Activated CD4-positive, alpha-beta memory T cell treated with anti-CD3 and anti-CD28 coated beads, Interleukin-2, amount 10 ng/mL, durations not matched to agents 7 days and 5 days (primary cell): Measurements from ENCODE around the gene GFM1. TPM values are rescaled to one million over a fixed set of nuclear protein-coding genes. Genes with fewer than 3 reads are reported as not detected.
A peak's percentile ranks its signal among the peaks of the same experiment; 100 is the strongest.

Source experiments
- CTCF ChIA-PET: fragments of 350-600 bp; sonication (Branson Sonifier 250); formaldehyde crosslinking; loops from one replicate; lab custom pipeline; 2021; ENCODE audit warnings: antibody characterized with exemption, inconsistent platforms; lab: Charles Lee
- POLR2A ChIA-PET: fragments of 350-600 bp; sonication (Branson Sonifier 250); formaldehyde crosslinking; loops from one replicate; lab custom pipeline; 2021; ENCODE audit warnings: antibody characterized with exemption; lab: Charles Lee
- DNase-seq: peaks from one replicate; pipeline ENCODE4 v3.0.0-alpha.2; 2020
- H3K27ac Mint-ChIP-seq: one replicate; pipeline ENCODE4 v1.8.0; 2021; ENCODE audit warnings: mild to moderate bottlenecking, mixed read lengths
- H3K27me3 Mint-ChIP-seq: one replicate; pipeline ENCODE4 v1.8.0; 2021; ENCODE audit warnings: mixed read lengths
- H3K36me3 Mint-ChIP-seq: one replicate; pipeline ENCODE4 v1.8.0; 2021; ENCODE audit warnings: low read depth, mixed read lengths
- H3K4me1 Mint-ChIP-seq: one replicate; pipeline ENCODE4 v1.8.0; 2021; ENCODE audit warnings: mixed read lengths
- H3K4me3 Mint-ChIP-seq: one replicate; pipeline ENCODE4 v1.8.0; 2021; ENCODE audit warnings: mild to moderate bottlenecking, mixed read lengths
- H3K9me3 Mint-ChIP-seq: one replicate; pipeline ENCODE4 v1.8.0; 2021; ENCODE audit warnings: mixed read lengths
- total RNA-seq, 2 experiments: library from RNA; stranded (reverse); gene quantifications; one replicate each; pipeline ENCODE4 v1.2.3, GENCODE V29; 2021

Gene GFM1
- total RNA-seq, 2 experiments from 2014 or later, result 32.4 TPM

DNA sequence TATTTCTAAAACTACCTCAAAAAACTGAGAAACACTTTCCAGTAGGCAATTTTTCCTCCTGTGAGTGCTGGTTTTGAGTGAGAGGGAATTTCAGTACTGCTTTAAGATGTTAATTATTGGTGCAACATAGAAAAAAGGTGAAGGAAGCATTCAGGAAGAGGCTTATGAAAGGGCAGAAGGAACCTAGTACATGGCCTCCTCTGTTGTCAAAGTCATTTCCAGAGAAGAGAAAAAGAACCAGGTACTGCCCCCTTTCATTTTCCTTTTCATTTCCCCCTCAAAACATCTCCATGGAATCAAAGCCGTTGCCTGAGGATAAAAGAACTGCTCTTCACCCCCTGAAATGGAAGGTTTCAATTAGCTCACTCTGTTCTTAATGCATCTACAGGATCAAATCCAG lies 68.1 kb downstream of the GFM1 start:
- no peaks in the 10 kb centered on the region for H3K27me3 Mint-ChIP-seq
- ChIA-PET POLR2A (no interaction called here), CTCF (interaction anchor here (1.5 kb wide), 2 partner anchors 14 to 15 kb away, joined by 3 to 4 read pairs; no protein-coding TSS in a partner anchor)
- H3K27ac Mint-ChIP-seq, result no peak overlapping the region
- no peak for DNase-seq
- peaks cover 21% of the 10 kb centered on the region for H3K36me3 Mint-ChIP-seq
- H3K4me3 Mint-ChIP-seq, result no peak overlapping the region
- H3K4me1 Mint-ChIP-seq, result peaks cover 15% of the 10 kb centered on the region
- H3K9me3 Mint-ChIP-seq, result no peaks in the 10 kb centered on the region

DNA sequence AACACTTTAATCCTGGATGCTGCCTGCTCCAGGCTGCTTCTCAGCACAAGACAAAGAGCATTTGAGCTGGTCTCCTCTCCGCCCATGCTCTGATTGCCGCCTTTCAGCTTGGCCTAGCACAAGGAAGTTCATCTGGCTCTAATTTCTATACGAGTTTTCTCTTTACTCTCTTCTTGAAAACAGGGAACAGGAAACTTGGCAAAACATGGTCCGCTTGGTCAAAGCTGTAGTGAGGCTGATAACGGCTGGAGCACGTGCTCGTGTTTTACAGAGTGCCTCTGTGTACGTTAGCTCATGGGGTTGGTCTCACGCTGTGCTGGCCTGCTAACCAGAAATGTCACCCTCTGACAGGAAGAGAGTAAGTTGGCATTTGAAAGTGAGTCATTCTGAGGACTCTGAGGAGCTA lies 68.8 kb downstream of the GFM1 start:
- Mint-ChIP-seq H3K27ac (no peak overlapping the region), H3K4me1 (peaks cover 15% of the 10 kb centered on the region), H3K27me3 (no peaks in the 10 kb centered on the region), H3K9me3 (no peaks in the 10 kb centered on the region), H3K36me3 (peaks cover 17% of the 10 kb centered on the region), H3K4me3 (no peak overlapping the region)
- DNase-seq, result no peak
- CTCF ChIA-PET, result interaction anchor here (0.5 to 1.5 kb wide), 4 partner anchors 9 to 15 kb away, joined by 3 to 5 read pairs (median 4); no protein-coding TSS in a partner anchor
- POLR2A ChIA-PET, result no interaction called here

DNA sequence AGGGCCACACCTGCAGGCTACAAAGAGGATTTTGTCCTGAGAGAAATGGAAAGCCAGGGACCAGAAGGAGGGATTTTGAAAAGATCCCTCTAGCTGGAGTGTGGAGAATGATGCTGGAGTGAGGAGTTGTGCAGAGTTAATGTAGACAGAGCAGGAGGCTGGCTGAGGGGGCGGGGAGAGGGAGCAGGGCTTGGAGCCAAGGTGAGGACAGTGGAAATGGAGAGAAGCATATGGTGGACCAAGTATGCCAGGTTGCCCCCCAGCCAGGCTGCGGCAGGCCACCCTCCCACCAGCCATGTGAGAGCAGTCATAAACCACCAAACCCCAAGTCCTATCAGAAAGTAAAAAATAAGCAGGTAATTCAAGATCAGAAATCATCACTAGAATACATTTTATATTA lies 73.2 kb downstream of the GFM1 start:
- ChIA-PET POLR2A (no interaction called here), CTCF (interaction anchor here (3.6 kb wide), 1 partner anchor 10 kb away, joined by 17 read pairs; no protein-coding TSS in a partner anchor)
- DNase-seq, result no peak
- Mint-ChIP-seq H3K4me3 (no peak overlapping the region), H3K36me3 (peaks cover 11% of the 10 kb centered on the region), H3K27me3 (no peaks in the 10 kb centered on the region), H3K4me1 (peaks cover 22% of the 10 kb centered on the region), H3K9me3 (no peaks in the 10 kb centered on the region), H3K27ac (no peak overlapping the region)

DNA sequence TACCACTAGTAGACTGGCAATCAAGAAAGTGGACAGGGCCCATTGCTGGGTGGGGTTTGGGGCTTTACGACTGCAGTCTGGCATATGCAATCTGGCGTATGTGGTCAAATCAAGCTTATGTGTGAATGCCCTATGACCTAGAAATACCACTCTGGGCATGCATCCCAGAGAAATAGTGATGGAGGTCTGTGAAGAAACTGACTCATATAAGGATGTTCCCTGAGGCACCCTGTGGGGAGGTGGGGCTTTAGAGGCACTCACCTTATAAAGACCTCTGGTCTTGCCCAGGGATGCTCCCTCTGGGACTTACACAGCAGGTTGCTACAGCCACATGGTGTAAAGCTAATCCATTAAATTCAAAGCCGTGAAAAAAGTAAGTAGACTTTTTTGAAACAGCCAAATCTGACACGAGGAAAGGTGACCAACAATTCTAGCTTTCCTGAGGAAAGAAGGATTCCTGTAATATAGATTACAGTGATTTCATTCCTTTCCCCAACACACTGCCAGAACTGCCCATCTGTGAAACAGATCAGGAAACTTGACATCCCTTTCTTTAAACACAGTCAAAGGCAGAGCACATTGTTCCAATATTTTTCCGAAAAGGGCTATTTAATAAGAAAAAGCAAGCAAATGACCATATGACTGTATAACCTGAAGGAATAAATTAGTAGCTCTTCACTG lies 74.3 kb downstream of the GFM1 start:
- POLR2A ChIA-PET, result interaction anchor here (1.3 kb wide), 1 partner anchor 60 kb away, joined by 3 read pairs; no protein-coding TSS in a partner anchor
- H3K36me3 Mint-ChIP-seq, result peaks cover 14% of the 10 kb centered on the region
- no peak overlapping the region for H3K27ac Mint-ChIP-seq
- H3K4me1 Mint-ChIP-seq, result peaks cover 23% of the 10 kb centered on the region
- H3K4me3 Mint-ChIP-seq, result no peak overlapping the region
- CTCF ChIA-PET, result interaction anchor here (3.6 kb wide), 1 partner anchor 9 kb away, joined by 17 read pairs; no protein-coding TSS in a partner anchor
- DNase-seq, result no peak
- H3K9me3 Mint-ChIP-seq, result no peaks in the 10 kb centered on the region
- H3K27me3 Mint-ChIP-seq, result no peaks in the 10 kb centered on the region

DNA sequence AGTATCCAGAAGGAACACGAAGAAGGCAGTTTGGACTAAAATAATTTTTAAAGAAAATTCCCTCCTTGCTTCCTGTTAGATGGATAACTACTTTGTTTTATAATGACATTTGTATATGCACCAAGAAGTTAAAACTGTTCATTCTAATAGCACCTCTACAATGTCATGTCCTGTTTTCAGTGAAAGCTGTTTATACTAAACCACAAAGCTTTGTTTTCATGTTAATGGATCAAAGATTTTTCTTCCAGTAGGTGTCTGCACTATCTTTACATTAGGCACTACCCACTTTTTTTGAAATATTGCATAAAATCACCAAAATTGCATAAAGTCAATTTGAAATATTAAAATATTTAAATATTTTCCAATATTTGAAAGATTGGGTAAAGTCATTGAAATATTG lies 77.8 kb downstream of the GFM1 start:
- H3K36me3 Mint-ChIP-seq, result peaks cover 14% of the 10 kb centered on the region
- POLR2A ChIA-PET, result no interaction called here
- CTCF ChIA-PET, result interaction anchor here (0.7 to 2.8 kb wide), 6 partner anchors 9 to 68 kb away, joined by 3 to 18 read pairs (median 3); no protein-coding TSS in a partner anchor

DNA sequence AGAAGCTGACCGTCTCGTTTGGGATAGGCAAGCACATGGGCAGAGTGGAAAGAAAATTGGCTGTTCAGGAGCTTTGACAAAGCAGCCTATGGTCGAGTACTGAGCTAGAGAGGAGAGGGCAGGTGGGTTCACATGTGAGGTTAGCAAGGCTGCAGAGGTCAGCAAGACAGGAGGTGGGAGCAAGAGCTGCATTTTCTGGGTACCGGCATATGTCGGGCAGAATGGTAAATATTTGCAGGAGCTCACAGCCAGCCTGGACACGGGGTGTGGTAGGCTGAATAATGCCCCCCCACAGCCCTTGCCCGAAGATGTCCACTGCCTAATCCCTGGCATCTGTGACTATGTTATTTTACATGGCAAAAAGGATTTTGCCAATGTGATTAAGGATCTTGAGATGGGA lies 79.7 kb downstream of the GFM1 start:
- no peaks in the 10 kb centered on the region for H3K9me3 Mint-ChIP-seq
- H3K4me3 Mint-ChIP-seq, result no peak overlapping the region
- POLR2A ChIA-PET, result no interaction called here
- no peak overlapping the region for H3K27ac Mint-ChIP-seq
- H3K4me1 Mint-ChIP-seq, result peaks cover 37% of the 10 kb centered on the region
- DNase-seq, result no peak
- H3K36me3 Mint-ChIP-seq, result peaks cover 14% of the 10 kb centered on the region
- H3K27me3 Mint-ChIP-seq, result no peaks in the 10 kb centered on the region
- CTCF ChIA-PET, result interaction anchor here (1.6 to 2.8 kb wide), 2 partner anchors 65 to 66 kb away, joined by 7 to 18 read pairs; no protein-coding TSS in a partner anchor

More for the DNA sequence above, 77.8 kb downstream of the GFM1 start:
- Mint-ChIP-seq H3K4me3 (no peak overlapping the region), H3K27me3 (no peaks in the 10 kb centered on the region), H3K9me3 (no peaks in the 10 kb centered on the region), H3K4me1 (peaks cover 23% of the 10 kb centered on the region), H3K27ac (no peak overlapping the region)
- no peak for DNase-seq

DNA sequence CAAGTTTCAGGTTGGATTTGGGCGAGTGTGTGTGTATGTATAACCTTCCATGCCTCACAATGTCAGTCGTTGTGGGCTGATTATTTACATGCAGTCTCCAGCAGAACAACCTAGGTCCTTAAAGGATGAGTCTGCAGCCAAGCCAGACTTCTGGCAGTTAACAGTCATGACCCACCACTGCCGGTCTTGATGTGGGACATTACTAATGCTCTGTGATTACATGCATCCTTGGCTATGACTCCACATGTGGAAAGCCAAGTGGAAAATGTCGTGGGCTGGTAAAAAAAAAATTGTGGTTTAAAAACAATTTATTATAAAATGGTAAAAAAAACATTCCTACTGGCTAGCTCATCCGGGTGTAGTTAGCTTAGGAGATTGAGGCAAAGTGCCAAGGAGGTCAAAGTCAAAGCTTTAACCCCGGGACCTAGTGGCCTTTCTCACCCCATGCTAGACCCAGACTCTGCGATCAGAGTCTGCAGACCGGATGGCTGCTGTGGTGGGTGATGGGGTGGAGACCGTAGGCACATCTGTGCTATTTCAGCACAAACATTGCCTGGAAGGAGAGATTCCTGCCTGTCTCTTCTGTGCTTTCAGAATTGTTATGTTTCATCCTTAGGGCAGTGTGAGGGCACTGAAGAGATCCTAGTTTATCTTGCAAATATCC lies 81.2 kb downstream of the GFM1 start:
- ChIA-PET POLR2A (no interaction called here), CTCF (interaction anchor here (0.9 to 6.0 kb wide), 3 partner anchors 16 to 69 kb away, joined by 3 to 133 read pairs (median 30); no protein-coding TSS in a partner anchor)
- Mint-ChIP-seq H3K9me3 (no peaks in the 10 kb centered on the region), H3K27me3 (no peaks in the 10 kb centered on the region), H3K4me1 (peaks cover 37% of the 10 kb centered on the region), H3K4me3 (no peak overlapping the region), H3K27ac (no peak overlapping the region), H3K36me3 (peaks cover 14% of the 10 kb centered on the region)
- DNase-seq, result no peak

DNA sequence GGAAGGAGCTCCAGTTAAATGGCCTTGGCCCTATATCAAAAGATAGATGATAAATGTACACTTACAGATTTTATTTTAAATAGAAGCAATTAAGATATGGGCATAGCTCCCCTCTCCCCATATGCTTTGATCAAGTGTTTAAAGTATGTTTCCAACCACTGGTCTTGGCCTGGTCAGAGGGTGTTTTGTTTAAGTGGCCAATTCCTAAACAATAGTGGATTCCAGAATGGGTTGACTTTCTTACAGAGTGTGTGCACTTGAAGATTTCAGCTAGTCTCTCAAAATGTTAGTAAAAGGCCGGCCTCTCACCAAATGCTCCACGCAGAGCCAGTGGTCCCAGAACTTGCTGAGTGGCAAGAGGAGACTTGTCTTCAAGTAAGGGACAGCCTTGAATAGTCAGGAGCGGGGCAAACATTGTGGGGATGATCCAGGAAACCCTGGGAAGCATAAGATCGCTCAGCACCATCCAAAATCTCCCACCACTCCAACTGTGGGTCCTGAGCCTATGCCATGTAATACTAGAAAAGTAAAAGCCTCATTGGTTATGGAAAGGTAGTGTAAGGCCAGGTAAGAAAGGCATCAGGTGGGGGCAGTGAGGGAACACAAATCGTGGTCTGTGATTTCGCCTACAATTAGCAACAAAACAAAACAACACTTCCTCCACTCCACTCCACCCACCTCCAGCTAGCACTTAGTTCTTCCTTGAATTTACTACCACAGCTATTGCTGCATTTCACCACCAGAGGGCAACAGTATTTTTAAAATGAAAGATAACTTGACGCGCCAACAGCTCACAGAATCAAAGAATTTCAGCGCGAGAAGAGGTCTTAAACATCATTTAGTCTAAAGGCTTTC lies 83.1 kb downstream of the GFM1 start:
- POLR2A ChIA-PET, result interaction anchor here (0.6 to 0.9 kb wide), 6 partner anchors 12 to 74 kb away, joined by 3 read pairs; partner anchors contain the start of genes LXN and MFSD1

DNA sequence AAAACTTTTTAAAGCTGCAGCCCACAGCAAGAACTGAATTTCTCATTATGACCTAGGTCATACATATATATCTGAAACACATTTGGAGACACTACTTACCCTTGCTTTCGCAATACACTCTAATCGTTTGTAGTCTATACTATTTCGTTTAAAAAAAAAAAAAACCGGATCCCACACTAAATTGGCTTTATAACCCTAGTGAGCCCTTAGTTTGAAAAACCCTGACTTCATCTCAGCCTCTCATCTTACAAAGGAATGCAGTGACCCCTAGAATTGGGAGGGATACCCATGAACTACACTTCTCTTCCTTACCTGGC lies 83.7 kb downstream of the GFM1 start:
- H3K4me1 Mint-ChIP-seq, result peaks cover 26% of the 10 kb centered on the region
- H3K36me3 Mint-ChIP-seq, result peaks cover 1% of the 10 kb centered on the region
- H3K27me3 Mint-ChIP-seq, result no peaks in the 10 kb centered on the region
- CTCF ChIA-PET, result interaction anchor here (0.6 to 6.0 kb wide), 38 partner anchors 8 to 651 kb away, joined by 3 to 133 read pairs (median 5); partner anchors contain the start of genes GFM1 and MFSD1
- no peak for DNase-seq
- POLR2A ChIA-PET, result interaction anchor here (0.6 to 0.9 kb wide), 5 partner anchors 13 to 73 kb away, joined by 3 read pairs; partner anchors contain the start of genes LXN and MFSD1
- H3K27ac Mint-ChIP-seq, result no peak overlapping the region
- H3K9me3 Mint-ChIP-seq, result no peaks in the 10 kb centered on the region
- H3K4me3 Mint-ChIP-seq, result peak overlapping the region; percentile 28

More for the DNA sequence above, 83.1 kb downstream of the GFM1 start:
- Mint-ChIP-seq H3K9me3 (no peaks in the 10 kb centered on the region), H3K36me3 (peaks cover 3% of the 10 kb centered on the region), H3K27me3 (no peaks in the 10 kb centered on the region), H3K4me3 (peak overlapping the region; percentile 28), H3K27ac (no peak overlapping the region), H3K4me1 (peaks cover 30% of the 10 kb centered on the region)
- CTCF ChIA-PET, result interaction anchor here (0.6 to 6.0 kb wide), 44 partner anchors 9 to 651 kb away, joined by 3 to 133 read pairs (median 5); partner anchors contain the start of genes GFM1, LXN and MFSD1
- peak; percentile 52 for DNase-seq

DNA sequence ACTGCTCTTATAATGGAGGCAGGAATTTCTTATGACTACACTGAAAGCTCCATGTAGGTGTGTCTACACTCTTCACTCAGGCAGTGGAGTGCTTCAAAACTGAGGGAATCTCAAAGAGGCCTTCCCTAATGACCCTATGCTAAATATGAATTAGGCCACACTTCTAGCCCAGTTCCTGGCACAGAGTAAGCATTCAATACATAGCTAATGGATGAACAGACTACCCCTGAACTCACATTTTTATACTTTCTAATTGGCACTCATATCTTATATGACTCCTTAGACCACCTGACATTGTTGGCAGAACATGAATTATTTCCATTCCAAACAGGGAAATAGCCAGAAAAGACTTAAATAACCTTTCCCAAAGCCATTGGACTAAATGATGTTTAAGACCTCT lies 84.5 kb downstream of the GFM1 start:
- Mint-ChIP-seq H3K27ac (no peak overlapping the region), H3K27me3 (no peaks in the 10 kb centered on the region), H3K9me3 (no peaks in the 10 kb centered on the region), H3K36me3 (peaks cover 2% of the 10 kb centered on the region), H3K4me1 (peaks cover 22% of the 10 kb centered on the region), H3K4me3 (no peak overlapping the region)
- no peak for DNase-seq
- ChIA-PET CTCF (interaction anchor here (1.2 to 6.0 kb wide), 7 partner anchors 13 to 69 kb away, joined by 5 to 133 read pairs (median 9); no protein-coding TSS in a partner anchor), POLR2A (no interaction called here)

DNA sequence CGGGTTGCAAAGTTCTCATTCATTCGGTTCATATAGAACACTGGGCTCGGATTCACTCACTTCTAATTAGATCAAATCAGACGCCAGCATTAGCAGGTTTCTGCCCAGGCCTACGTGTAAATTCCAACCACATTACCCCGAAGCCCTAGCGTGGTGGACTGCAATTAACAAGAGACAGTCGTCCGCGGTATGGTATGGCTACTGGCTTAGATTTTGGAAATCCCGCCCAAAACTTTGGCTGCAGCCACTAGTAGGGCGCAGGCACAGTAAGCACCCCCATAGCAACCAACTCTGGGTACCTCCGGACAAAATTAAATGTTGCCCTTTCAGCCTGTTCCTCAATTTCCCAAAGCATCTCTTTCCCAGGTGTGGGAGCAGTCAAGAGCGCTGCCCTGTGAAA lies 87.2 kb downstream of the GFM1 start:
- H3K9me3 Mint-ChIP-seq, result peaks cover 4% of the 10 kb centered on the region
- H3K4me1 Mint-ChIP-seq, result peaks cover 20% of the 10 kb centered on the region
- no peaks in the 10 kb centered on the region for H3K27me3 Mint-ChIP-seq
- no peak overlapping the region for H3K27ac Mint-ChIP-seq
- peaks cover 2% of the 10 kb centered on the region for H3K36me3 Mint-ChIP-seq
- peak overlapping the region; percentile 41 for H3K4me3 Mint-ChIP-seq
- no peak for DNase-seq
- ChIA-PET CTCF (interaction anchor here (1.4 kb wide), 1 partner anchor 10 kb away, joined by 3 read pairs; no protein-coding TSS in a partner anchor), POLR2A (interaction anchor here (1.2 kb wide), 1 partner anchor 70 kb away, joined by 4 read pairs; the partner anchor contains the start of gene MFSD1)
